Mesenchymal stem cell (in vitro differentiated cells and primary cell): ENCODE measurements around the gene NAP1L5.

Source experiments
- DNase-seq: peaks from one replicate; pipeline ENCODE4 v3.0.0-alpha.2; 2013
- H2AFZ ChIP-seq: one replicate; pipeline ENCODE4 v1.6.1; 2013; ENCODE audit warnings: low read depth, mild to moderate bottlenecking, control low read depth, inconsistent platforms, low read length, moderate library complexity
- H2AK5ac ChIP-seq: 2 replicates; pipeline ENCODE4 v1.6.1; 2013; ENCODE audit warnings: low read length, moderate library complexity, mild to moderate bottlenecking, inconsistent platforms; ENCODE audit not compliant: severe bottlenecking
- H2BK120ac ChIP-seq: one replicate; pipeline ENCODE4 v1.6.1; 2013; ENCODE audit warnings: low read depth, mild to moderate bottlenecking, inconsistent platforms, low read length, moderate library complexity
- H2BK12ac ChIP-seq, 2 experiments: one replicate each; pipeline ENCODE4 v1.6.1; 2013; ENCODE audit warnings: inconsistent platforms in 2 of 2, low read length in 2 of 2, mild to moderate bottlenecking in 2 of 2, moderate library complexity in 2 of 2, control low read depth in 1 of 2
- H2BK15ac ChIP-seq: one replicate; pipeline ENCODE4 v1.6.1; 2013; ENCODE audit warnings: mild to moderate bottlenecking, low read depth, inconsistent platforms; ENCODE audit not compliant: poor library complexity, severe bottlenecking
- H2BK5ac ChIP-seq: 2 replicates; pipeline ENCODE4 v1.6.1; 2013; ENCODE audit warnings: low read depth, mild to moderate bottlenecking, low read length, control low read depth, inconsistent platforms; ENCODE audit not compliant: poor library complexity, severe bottlenecking
- H3K14ac ChIP-seq, 2 experiments: one replicate each; pipeline ENCODE4 v1.6.1; 2013; ENCODE audit warnings: inconsistent platforms in 2 of 2, low read length in 2 of 2, control low read depth in 1 of 2, mild to moderate bottlenecking in 1 of 2, moderate library complexity in 1 of 2
- H3K18ac ChIP-seq, 2 experiments: one replicate each; pipeline ENCODE4 v1.6.1; 2013; ENCODE audit warnings: inconsistent platforms in 2 of 2, low read length in 2 of 2, control low read depth in 1 of 2, low read depth in 1 of 2, mild to moderate bottlenecking in 1 of 2
- H3K23ac ChIP-seq, 2 experiments: one replicate each; pipeline ENCODE4 v1.6.1; 2013; ENCODE audit warnings: inconsistent platforms in 2 of 2, low read length in 2 of 2, mild to moderate bottlenecking in 2 of 2, moderate library complexity in 2 of 2, control low read depth in 1 of 2
- H3K27ac ChIP-seq: 2 replicates; pipeline ENCODE4 v1.5.1; 2013; ENCODE audit warnings: mild to moderate bottlenecking, moderate library complexity, low read length, control low read depth, inconsistent platforms; ENCODE audit not compliant: poor library complexity, severe bottlenecking
- H3K27me3 ChIP-seq, 2 experiments: 2 replicates each; pipeline versions ENCODE4 v1.6.1 to v1.7.0; 2013; ENCODE audit warnings: low read length in 2 of 2, mild to moderate bottlenecking in 2 of 2, moderate library complexity in 2 of 2, control low read depth in 1 of 2, inconsistent platforms in 1 of 2; ENCODE audit not compliant: control insufficient read depth in 1 of 2, insufficient read depth in 1 of 2
- H3K36me3 ChIP-seq, 2 experiments: 2 replicates each; pipeline versions ENCODE4 v1.6.1 to v1.7.0; 2013; ENCODE audit warnings: low read length in 2 of 2, control low read depth in 1 of 2, inconsistent platforms in 1 of 2, low read depth in 1 of 2, mild to moderate bottlenecking in 1 of 2; ENCODE audit not compliant: insufficient read depth in 2 of 2, control insufficient read depth in 1 of 2
- H3K4ac ChIP-seq, 2 experiments: one replicate each; pipeline ENCODE4 v1.6.1; 2013; ENCODE audit warnings: inconsistent platforms in 2 of 2, low read length in 2 of 2, mild to moderate bottlenecking in 2 of 2, moderate library complexity in 2 of 2, control low read depth in 1 of 2, low read depth in 1 of 2
- H3K4me1 ChIP-seq: 2 replicates; pipeline ENCODE4 v1.6.1; 2013; ENCODE audit warnings: low read depth, low read length, control low read depth; ENCODE audit not compliant: control insufficient read depth, insufficient read depth
- H3K4me2 ChIP-seq: 2 replicates; pipeline ENCODE4 v1.6.1; 2013; ENCODE audit warnings: low read length, mild to moderate bottlenecking, inconsistent platforms; ENCODE audit not compliant: poor library complexity, severe bottlenecking
- H3K4me3 ChIP-seq, 2 experiments: 2 replicates each; pipeline versions ENCODE4 v1.5.1 to v1.7.0; 2013; ENCODE audit warnings: low read length in 2 of 2, mild to moderate bottlenecking in 2 of 2, control low read depth in 1 of 2, low read depth in 1 of 2; ENCODE audit not compliant: insufficient read depth in 1 of 2
- H3K79me1 ChIP-seq: replicated peaks from 2 replicates; pipeline ENCODE4 v1.6.1; 2013; ENCODE audit warnings: mild to moderate bottlenecking, control low read depth, low read length, inconsistent platforms; ENCODE audit not compliant: poor library complexity, severe bottlenecking
- H3K9ac ChIP-seq: 2 replicates; pipeline ENCODE4 v1.7.0; 2013; ENCODE audit warnings: mild to moderate bottlenecking, low read length, moderate library complexity
- H3K9me3 ChIP-seq: 2 replicates; pipeline ENCODE4 v1.7.0; 2013; ENCODE audit warnings: mild to moderate bottlenecking, low read length; ENCODE audit not compliant: control insufficient read depth
- H4K8ac ChIP-seq: one replicate; pipeline ENCODE4 v1.6.1; 2013; ENCODE audit warnings: inconsistent platforms, mild to moderate bottlenecking, low read length, moderate library complexity
- H4K91ac ChIP-seq: one replicate; pipeline ENCODE4 v1.6.1; 2013; ENCODE audit warnings: mild to moderate bottlenecking, low read length, inconsistent platforms
- WGBS: methylation state at CpG from one replicate; pipeline ENCODE4 v1.1.7; 2013; ENCODE audit warnings: mixed read lengths; 5-methylcytosine and 5-hydroxymethylcytosine counted together

Gene NAP1L5

DNA sequence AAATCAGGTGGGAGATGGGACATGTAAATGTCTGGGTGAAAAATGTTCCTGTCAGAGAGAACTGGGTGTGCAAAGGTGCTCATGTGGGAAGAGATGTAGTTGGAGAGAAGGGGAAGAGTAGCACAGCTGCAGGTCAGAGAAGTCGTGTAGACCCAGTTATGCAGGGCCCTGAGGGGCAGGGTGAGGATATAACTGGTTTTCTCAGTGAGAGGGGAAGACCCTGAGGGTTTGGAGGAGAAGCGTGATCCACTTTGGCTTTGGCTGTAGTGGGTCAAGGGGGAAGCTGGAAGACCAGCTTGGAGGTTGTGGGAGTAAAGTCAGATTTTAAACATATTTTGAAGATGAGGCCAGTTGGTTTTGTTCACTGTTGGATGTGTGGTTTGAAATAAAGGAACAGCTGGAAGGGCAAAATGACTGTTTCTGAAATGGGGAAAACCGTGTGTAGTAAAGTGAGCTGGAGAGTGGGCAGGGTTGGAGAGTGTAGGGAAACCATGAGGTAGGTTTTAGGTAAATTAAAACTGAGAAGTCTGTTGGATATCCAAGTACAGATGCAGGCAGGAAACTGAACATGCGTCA is 44.2 kb downstream of the NAP1L5 start:
- H3K23ac ChIP-seq, result no peak overlapping the region
- no peak overlapping the region for H2BK120ac ChIP-seq
- no peak overlapping the region for H2AFZ ChIP-seq
- H3K27me3 ChIP-seq, result no peaks in the 10 kb centered on the region
- no peak overlapping the region for H4K8ac ChIP-seq
- no peaks in the 10 kb centered on the region for H3K9me3 ChIP-seq
- H2BK12ac ChIP-seq, result no peak overlapping the region
- no peak overlapping the region for H3K4ac ChIP-seq
- H3K27ac ChIP-seq, result no peak overlapping the region
- H3K9ac ChIP-seq, result no peak overlapping the region
- no peak overlapping the region for H3K18ac ChIP-seq
- no peak overlapping the region for H4K91ac ChIP-seq
- H3K36me3 ChIP-seq, result peaks cover 0 to 43% of the 10 kb centered on the region in 2 experiments
- no peak overlapping the region for H3K4me2 ChIP-seq
- WGBS, result 88% methylated on average over 4 of the region's 4 CpGs
- H2AK5ac ChIP-seq, result no peak overlapping the region
- DNase-seq, result no peak
- no peaks in the 10 kb centered on the region for H3K4me1 ChIP-seq
- no peak overlapping the region for H3K14ac ChIP-seq
- no peak overlapping the region for H2BK15ac ChIP-seq
- H3K79me1 ChIP-seq, result peaks cover 4% of the 10 kb centered on the region
- H2BK5ac ChIP-seq, result no peak overlapping the region
- H3K4me3 ChIP-seq, result no peak overlapping the region

DNA sequence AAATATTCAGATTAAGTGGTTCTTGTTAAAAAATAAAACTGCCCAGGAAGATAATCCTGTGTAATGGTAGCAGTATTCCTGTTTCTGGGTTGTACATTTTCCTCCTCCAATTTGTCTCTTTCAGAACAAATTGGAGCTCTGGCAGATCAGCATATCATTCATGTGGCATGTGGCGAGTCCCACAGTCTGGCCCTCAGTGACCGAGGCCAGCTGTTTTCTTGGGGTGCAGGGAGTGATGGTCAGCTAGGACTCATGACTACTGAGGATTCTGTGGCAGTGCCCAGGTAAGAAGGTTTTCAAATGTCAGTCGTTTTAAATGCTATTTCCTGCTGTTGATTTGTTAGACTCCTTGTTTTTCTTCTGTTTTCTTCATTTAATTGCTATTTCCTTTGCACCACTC is 47.9 kb downstream of the NAP1L5 start:
- H3K9me3 ChIP-seq, result no peaks in the 10 kb centered on the region
- no peak overlapping the region for H2AK5ac ChIP-seq
- no peak overlapping the region for H2BK120ac ChIP-seq
- 98% methylated on average over 2 of the region's 3 CpGs for WGBS
- no peak overlapping the region for H2BK5ac ChIP-seq
- no peak overlapping the region for H3K9ac ChIP-seq
- no peak for DNase-seq
- H3K14ac ChIP-seq, result no peak overlapping the region
- H2AFZ ChIP-seq, result no peak overlapping the region
- H3K27me3 ChIP-seq, result no peaks in the 10 kb centered on the region
- no peak overlapping the region for H3K4me3 ChIP-seq
- H3K4me2 ChIP-seq, result no peak overlapping the region
- H3K18ac ChIP-seq, result no peak overlapping the region
- no peak overlapping the region for H4K91ac ChIP-seq
- H3K36me3 ChIP-seq, result peaks cover 0 to 16% of the 10 kb centered on the region in 2 experiments
- H2BK12ac ChIP-seq, result no peak overlapping the region
- H3K79me1 ChIP-seq, result peaks cover 7% of the 10 kb centered on the region
- H3K4ac ChIP-seq, result no peak overlapping the region
- H4K8ac ChIP-seq, result no peak overlapping the region
- no peaks in the 10 kb centered on the region for H3K4me1 ChIP-seq
- H3K23ac ChIP-seq, result no peak overlapping the region
- no peak overlapping the region for H2BK15ac ChIP-seq
- H3K27ac ChIP-seq, result no peak overlapping the region

DNA sequence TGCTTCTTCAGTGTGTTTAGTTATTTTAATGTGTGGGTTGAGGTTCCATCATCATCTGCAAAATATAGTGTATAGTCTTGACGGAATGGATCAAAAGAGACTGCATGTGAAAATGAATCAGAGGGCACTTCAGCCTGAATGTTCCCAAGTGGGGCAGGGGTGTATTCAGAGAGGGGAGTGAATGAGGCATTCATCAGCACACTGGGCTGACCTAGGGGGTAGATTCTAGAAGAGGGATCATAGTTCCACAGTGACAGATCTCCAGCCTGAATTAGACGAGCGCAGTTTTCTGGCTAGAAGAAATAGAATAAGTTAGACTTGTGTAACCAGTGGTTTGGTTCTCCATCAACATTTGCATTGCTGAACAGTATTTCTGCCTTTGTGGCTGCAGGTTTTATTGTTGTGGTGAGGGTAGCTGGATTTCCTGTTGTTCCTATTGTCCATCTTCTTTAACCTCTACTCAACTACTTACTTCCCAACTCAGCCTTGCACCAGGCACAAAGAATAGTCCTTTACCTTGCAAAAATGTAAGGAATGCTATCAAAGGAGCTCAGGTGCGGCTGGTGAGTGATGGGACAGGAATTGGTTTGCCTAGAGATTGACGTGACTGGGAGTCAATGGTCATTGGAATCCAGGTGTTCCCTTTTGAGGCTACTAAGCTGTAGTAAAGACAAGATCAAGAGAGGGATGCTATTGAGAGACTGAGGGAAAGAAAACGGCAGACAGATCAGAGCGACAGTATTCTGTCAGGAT is 50.9 kb downstream of the NAP1L5 start:
- H3K4me2 ChIP-seq, result no peak overlapping the region
- no peaks in the 10 kb centered on the region for H3K27me3 ChIP-seq
- H2BK15ac ChIP-seq, result no peak overlapping the region
- no peak overlapping the region for H3K23ac ChIP-seq
- no peak overlapping the region for H3K14ac ChIP-seq
- no peak overlapping the region for H3K27ac ChIP-seq
- no peak overlapping the region for H3K4me3 ChIP-seq
- no peak overlapping the region for H2BK12ac ChIP-seq
- no peaks in the 10 kb centered on the region for H3K4me1 ChIP-seq
- no peaks in the 10 kb centered on the region for H3K36me3 ChIP-seq
- no peak overlapping the region for H3K4ac ChIP-seq
- H2BK120ac ChIP-seq, result no peak overlapping the region
- no peak overlapping the region for H4K91ac ChIP-seq
- H2BK5ac ChIP-seq, result no peak overlapping the region
- H3K9ac ChIP-seq, result no peak overlapping the region
- H3K79me1 ChIP-seq, result peaks cover 7% of the 10 kb centered on the region
- no peak overlapping the region for H2AFZ ChIP-seq
- no peak overlapping the region for H4K8ac ChIP-seq
- WGBS, result 89% methylated on average over 7 of the region's 7 CpGs
- no peak overlapping the region for H2AK5ac ChIP-seq
- DNase-seq, result no peak
- no peak overlapping the region for H3K18ac ChIP-seq
- peaks cover 6% of the 10 kb centered on the region for H3K9me3 ChIP-seq

DNA sequence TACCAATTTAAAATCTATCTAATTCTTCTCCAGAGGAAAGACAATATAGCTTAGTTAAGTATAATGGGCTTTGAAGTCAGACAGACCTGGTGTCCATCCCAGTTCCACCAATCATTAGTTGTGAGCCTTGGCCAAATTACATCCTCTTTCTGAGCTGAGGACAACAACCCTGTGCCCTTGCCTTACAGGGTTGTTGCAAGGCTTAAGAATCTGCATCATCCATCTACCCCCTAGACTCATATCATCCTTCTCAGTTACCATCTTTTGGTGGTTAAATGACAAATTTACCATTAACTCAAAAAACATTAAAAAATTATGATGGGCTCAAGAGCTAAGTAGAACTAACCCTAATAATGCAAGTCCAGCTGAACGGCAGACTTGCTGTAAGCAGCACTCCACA is 51.6 kb downstream of the NAP1L5 start:
- H3K27me3 ChIP-seq, result no peaks in the 10 kb centered on the region
- H4K8ac ChIP-seq, result no peak overlapping the region
- H2BK15ac ChIP-seq, result no peak overlapping the region
- no peak overlapping the region for H2AFZ ChIP-seq
- WGBS, result 100% methylated on average over 1 of the region's 1 CpG
- H3K9me3 ChIP-seq, result peaks cover 6% of the 10 kb centered on the region
- no peak overlapping the region for H3K18ac ChIP-seq
- H3K4me1 ChIP-seq, result no peaks in the 10 kb centered on the region
- no peak overlapping the region for H2BK12ac ChIP-seq
- H3K27ac ChIP-seq, result no peak overlapping the region
- H3K4me3 ChIP-seq, result no peak overlapping the region
- no peak overlapping the region for H3K9ac ChIP-seq
- H3K4me2 ChIP-seq, result no peak overlapping the region
- no peaks in the 10 kb centered on the region for H3K36me3 ChIP-seq
- H3K23ac ChIP-seq, result no peak overlapping the region
- no peak overlapping the region for H2BK120ac ChIP-seq
- DNase-seq, result no peak
- no peak overlapping the region for H2BK5ac ChIP-seq
- no peak overlapping the region for H4K91ac ChIP-seq
- no peak overlapping the region for H2AK5ac ChIP-seq
- H3K79me1 ChIP-seq, result peaks cover 7% of the 10 kb centered on the region
- H3K4ac ChIP-seq, result no peak overlapping the region
- no peak overlapping the region for H3K14ac ChIP-seq
